Activated naive CD4-positive, alpha-beta T cell treated with anti-CD3 and anti-CD28 coated beads, Interleukin-2, amount 50 U/mL, for 16 hours (primary cell): Measurements from ENCODE around the gene DGKQ.

Experiments used
- DNase-seq: peaks from one replicate; pipeline ENCODE4 v3.0.0-alpha.2; 2020

DGKQ gene

DNA sequence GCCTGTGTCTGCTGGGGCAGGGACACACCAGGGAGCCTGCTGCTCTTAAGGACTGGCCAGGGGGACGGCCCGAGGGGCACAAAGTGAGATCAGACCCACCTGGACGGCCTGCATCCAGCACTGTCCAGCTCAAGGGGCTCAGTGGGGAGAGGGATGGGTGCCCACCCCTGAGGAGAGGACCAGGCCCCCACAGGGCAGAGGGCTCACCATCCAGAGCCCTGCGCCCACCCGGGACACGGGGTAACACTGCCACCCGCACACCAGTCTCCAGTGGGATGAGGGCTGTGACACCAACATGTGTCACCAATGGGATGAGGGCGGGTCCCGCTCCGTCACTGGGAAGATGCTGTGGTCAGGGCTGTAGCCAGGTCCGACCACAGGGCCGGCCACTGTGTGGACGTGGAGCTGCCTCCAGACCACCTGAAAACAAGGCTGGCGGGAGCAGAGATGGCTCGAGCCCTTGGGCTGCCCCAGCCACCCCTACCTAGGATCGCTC is 13.2 kb downstream of the DGKQ start:
- no peak for DNase-seq

DNA sequence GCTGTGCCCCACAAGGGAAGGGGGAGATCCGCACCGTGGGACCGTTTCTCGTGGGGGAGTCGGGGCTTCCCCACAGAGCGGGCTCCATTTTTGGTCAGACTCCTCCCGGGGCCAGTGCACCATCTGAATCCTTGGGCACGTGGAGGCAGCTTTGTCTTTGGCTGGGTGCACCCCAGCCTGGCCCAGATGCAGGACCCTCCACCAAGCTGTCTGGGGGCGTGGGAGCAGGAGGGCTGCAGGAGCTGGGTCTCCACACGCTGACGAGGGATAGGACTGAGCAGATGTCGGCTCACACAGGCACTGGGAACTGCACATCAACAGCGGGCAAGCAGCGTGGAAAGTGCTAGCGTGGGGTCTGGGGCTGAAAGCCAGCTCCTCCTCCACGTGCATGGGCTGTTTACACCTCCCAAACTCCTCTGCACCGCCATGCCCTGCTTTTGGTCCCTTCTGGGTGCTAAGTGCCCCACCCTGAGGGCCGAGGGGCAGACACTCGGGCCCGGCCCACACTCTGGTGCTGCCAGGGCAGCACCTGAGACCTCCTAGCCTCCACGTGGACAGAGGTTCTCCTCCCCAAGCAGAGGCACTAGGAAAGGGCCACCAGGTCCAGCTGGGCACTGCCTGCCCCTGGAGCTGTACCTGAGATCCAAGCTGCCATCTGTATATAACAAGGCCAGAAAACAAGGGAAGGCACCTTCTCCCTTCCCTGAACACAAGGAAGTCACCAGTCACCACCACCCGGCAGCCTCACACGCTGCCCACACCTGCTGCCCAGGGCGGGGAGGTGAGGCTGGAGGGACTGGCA is 13.8 kb downstream of the DGKQ start:
- no peak for DNase-seq

DNA sequence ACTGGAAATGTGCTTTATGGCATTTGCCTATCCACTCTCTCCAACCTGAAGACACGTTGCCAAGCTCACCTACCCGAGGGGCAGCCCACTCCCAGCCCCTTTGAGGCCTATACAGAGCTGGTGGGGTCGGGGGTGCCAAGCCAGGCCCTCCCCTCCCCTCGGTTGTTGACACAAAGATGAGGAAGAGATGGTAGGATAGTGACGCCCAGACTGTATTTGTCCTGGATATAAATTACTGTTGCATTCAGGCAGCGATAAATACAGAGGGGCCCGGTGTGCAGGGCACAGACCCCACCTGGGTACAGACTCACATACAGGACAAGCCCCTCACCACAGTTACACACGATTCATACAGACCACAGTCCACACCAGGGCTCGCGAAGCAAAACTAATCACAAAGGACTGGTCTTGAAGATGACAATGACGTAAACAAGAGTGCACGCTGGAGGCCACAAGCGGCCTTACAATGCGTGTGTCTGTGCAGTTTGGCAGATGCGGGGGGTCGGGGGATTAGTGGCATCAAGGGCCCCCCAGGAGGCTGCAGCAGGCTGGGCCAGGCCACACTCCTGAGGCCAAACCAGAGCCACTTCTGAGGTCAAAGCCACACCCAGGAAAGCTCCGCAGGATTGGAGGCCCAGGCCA is 14.6 kb downstream of the DGKQ start:
- no peak for DNase-seq

DNA sequence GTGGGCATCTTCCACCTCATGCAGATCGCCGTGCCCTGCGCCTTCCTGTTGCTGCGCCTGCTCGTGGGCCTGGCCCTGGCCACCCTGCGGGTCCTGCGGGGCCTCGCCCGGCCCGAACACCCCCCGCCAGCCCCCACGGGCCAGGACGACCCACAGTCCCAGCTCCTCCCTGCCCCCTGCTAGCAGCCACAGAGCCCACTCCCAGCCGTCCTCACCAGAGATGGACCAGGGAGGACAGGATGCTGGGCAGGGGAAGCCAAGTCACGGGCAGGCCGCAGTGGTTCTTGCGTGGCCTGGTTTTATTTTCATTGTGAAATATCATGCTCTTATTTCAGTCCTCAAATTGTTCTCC is 15.1 kb downstream of the DGKQ start:
- peak; percentile 8 for DNase-seq

DNA sequence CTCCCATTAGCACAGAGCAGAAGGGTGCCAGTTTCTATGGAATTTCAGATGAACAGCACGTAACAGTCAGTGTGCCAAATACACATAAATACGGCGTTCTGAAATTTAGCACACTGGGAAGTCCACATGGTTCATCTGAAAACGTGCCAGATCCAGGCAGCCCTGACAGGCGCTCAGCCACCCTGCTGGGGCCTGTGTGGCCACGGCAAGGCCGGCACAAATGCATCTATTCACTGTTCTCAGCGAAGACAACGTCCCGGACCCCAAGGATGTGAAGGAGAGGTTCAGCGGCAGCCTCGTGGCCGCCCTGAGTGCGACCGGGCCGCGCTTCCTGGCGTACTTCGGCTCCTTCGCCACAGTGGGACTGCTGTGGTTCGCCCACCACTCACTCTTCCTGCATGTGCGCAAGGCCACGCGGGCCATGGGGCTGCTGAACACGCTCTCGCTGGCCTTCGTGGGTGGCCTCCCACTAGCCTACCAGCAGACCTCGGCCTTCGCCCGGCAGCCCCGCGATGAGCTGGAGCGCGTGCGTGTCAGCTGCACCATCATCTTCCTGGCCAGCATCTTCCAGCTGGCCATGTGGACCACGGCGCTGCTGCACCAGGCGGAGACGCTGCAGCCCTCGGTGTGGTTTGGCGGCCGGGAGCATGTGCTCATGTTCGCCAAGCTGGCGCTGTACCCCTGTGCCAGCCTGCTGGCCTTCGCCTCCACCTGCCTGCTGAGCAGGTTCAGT is 15.6 kb downstream of the DGKQ start:
- peak; percentile 9 for DNase-seq

DNA sequence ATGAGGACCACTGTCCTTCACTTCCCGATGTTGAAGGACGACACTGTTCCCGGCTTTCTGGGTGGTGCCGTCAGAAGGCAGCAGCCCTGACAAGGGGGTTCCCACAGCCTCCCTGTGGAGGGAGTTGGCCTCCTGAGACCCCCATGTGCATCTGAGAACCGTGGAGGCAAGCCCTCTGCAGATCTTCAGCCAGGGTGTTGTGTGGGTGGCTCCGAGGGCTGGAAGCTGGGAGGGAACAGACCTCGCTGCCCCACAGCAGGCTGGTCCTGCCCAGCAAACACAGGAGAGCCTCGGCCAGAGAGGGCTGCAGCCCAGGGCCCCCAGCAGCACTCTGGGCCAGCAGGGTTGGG is 16.2 kb downstream of the DGKQ start:
- DNase-seq: peak; percentile 4

DNA sequence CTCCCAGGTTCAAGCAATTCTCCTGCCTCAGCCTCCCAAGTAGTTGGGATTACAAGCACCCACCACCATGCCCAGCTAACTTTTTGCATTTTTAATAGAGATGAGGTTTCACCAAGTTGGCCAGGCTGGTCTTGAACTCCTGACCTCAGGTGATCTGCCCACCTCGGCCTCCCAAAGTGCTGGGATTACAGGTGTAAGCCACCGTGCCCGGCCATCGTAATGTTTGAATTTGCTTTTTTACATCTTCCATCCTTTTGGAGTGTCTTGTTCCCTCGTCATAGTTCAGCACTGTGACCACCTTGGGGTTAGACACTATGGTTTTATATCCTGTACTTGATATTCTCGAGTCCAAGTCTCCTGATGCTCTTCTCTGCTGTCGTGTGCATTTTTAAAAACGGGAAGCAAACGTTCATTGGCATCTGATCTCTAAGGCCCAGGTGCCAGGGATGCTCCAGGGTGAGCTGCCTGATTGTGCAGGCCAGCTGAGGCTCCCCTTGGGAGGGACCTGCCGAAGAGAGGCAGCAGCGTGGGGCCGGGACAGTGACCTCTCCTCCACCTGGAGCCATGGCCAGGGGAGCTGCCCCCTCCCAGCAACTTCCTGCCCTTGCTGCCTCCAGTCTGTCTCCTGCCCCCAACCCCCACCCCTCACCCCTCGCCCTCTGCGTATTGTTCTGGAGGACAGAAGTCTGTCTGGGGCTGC is 16.7 kb downstream of the DGKQ start:
- no peak for DNase-seq

DNA sequence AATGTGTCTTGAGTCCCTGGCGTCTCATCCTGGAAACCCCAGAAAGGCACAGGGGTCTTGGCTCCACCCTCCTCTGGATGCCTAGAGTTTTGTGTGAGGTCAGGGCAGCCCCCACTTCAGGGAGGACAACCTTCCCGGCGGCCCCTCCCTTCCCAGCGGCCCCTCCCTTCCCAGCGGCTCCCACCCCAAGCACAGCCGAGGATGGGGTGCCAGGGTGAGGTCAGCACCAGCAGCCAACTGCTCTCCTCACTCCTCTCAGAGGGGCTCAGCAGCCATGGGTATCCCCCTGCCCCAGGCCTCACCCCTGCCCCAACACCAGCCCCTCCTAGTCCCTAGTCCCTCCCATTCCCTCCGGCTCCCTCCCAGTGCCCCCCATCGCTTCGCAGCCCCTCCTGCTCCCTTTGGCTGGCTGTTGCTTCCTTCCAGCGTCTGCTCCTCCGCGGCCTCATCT is 17.4 kb downstream of the DGKQ start:
- no peak for DNase-seq

DNA sequence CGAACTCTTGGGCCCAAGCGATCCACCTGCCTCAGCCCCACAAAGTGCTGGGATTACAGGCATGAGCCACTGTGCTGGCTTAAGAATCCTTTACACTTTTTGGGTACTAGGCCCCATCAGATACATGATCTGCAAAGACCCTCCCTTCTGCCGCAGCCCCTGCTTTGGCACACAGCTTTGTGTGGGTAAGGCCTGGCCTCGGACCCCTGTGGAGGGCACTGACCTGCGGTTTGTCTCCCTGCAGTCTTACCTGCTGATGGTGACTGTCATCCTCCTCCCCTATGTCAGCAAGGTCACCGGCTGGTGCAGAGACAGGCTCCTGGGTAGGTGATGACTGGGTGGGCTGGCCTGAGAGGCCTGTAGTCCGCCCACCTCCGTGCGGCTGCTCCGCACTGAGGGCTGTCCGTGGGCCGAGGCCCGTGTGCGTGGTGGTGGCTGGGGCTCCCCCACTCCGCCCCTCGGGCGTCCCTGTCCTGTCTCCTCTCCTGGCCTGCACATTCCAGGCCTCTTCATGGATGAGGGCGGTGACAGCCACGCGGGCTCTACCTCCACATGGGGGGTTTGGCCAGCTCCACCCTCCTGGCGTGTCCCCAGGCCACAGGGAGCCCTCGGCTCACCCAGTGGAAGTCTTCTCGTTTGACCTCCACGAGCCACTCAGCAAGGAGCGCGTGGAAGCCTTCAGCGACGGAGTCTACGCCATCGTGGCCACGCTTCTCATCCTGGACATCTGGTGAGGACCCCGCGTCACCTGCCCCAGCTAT is 18.0 kb downstream of the DGKQ start:
- DNase-seq: peak; percentile 4

DNA sequence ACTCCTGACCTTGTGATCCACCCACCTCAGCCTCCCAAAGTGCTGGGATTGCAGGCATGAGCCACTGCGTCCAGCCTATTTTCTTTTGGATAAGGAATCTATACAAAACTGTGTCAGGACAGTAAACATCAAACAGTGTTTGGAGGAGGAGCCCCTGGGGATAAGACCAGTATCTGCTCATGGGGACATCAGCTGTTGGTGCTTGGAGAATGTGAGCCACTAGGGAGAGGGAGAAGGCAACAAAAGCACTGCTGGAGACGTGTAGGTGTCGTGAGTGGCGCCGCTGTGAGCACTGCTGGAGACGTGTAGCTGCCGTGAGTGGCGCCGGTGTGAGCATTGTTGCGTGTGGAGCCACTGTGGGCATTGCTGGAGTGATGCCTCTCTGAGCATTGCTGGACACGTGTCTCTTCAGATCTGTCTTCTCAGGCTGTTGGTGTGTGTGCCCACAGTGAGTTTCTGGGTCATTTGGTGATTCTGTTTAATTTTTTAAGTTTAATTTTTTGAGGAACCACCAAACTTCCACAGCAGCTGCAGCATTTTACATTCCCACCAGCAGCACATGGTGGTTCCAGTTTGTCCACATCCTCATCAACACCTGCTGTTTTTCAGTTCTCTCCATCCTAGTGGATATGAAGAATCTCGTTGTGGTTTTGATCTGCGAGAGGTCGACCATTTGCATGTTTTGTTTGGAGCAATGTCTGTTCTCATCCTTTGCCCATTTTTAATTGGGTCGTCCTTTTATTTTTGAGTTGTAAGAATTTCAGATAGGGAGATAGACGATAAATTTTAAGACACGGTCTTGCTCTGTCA is 19.0 kb downstream of the DGKQ start:
- no peak for DNase-seq

DNA sequence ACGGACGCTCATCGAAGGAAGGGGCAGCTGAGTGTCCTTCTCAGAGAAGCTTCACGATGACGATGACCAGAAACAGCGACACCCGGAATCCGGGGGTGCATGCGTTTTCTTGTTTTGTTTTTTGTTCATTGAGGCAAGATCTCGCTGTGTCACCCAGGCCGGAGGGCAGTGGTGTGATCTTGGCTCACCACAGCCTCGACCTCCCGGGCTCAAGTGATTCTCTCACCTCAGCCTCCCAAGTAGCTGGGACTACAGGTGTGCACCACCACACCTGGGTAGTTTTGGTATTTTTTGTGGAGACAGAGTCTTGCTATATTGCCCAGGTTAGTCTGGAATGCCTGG is 19.8 kb downstream of the DGKQ start:
- DNase-seq: no peak

DNA sequence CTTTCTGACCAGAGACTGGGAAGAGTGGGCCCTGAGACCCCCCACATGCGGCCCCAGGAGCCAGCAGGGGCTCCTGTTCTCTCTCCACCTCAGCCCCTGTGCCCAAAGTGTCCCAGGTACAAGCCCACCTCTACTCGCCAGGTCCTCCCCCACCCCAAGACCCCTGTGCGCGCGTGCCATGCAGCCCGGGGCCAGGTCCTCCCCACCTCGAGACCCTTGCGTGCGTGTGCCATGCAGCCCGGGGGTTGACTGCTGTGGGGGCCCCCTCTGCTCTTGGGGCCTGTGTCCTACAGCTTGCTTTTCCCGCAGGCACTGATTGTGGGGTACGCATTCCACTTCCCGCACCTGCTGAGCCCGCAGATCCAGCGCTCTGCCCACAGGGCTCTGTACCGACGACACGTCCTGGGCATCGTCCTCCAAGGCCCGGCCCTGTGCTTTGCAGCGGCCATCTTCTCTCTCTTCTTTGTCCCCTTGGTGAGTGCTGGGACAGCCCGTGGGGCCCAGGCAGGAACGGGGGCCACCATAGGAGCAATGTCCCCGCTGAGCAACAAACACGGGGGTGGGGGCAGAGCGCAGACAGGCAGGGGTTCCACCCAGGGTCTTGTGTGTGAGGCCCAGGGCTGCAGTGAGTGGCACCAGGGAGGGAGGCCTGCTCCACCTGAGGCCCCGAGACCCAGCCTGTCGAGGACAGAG is 20.3 kb downstream of the DGKQ start:
- no peak for DNase-seq

DNA sequence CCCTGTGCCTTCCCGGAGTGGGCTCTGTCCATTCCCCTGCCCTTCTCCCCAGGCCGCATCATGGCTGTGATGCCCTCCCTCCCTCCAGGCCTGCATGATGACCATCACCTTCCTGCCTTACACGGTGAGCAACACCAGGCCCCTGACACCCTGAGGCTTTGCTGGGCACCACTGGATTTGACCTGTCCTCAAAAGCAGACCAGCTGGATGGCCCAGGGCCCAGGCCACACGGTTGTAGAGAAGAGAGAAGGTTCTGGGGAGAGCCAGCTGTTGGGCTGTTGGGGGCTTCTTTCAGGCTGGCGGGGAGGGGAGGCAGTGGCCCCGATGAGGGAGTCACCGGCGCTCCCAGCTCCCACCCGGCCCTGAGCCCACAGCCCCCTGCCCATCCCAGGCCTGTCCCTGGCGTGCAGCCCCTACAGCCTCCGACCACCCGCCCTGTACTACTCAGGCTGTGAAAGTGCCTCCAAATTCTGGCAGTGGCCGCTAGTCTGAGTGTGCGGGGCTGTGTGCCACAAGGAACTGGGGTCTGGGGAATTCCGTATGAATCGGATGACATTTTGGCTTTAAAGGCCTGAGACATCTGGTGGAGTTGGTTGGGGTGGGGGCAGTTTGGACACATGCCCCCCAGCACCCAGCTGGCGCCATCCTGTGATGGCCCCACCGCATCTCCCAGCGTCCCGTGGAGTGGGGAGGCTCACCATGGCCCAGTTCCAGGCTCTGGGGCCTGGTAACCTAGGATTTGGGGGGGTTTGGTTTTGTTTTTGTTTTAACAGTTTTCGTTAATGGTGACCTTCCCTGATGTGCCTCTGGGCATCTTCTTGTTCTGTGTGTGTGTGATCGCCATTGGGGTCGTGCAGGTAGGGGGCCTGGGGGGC is 21.5 kb downstream of the DGKQ start:
- DNase-seq: no peak

DNA sequence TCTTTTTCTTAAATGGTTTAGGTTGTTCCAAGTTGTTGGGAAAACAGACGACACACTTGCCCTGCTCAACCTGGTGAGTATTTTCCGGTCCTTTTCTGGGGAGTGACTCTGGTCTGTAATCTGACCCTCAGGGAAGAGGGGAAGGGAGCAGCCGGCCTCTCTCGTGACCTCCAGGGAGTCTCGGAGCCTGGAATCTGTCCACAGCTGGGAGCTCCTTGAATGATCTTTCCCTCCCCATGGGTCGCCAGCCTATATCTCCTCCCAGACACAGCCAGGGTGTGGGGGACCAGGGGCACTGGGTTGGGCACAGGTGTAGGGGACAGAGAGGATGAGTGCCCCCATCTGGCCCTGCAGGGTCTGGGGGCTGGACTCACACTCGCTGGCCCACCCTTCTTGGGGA is 22.2 kb downstream of the DGKQ start:
- DNase-seq: no peak

DNA sequence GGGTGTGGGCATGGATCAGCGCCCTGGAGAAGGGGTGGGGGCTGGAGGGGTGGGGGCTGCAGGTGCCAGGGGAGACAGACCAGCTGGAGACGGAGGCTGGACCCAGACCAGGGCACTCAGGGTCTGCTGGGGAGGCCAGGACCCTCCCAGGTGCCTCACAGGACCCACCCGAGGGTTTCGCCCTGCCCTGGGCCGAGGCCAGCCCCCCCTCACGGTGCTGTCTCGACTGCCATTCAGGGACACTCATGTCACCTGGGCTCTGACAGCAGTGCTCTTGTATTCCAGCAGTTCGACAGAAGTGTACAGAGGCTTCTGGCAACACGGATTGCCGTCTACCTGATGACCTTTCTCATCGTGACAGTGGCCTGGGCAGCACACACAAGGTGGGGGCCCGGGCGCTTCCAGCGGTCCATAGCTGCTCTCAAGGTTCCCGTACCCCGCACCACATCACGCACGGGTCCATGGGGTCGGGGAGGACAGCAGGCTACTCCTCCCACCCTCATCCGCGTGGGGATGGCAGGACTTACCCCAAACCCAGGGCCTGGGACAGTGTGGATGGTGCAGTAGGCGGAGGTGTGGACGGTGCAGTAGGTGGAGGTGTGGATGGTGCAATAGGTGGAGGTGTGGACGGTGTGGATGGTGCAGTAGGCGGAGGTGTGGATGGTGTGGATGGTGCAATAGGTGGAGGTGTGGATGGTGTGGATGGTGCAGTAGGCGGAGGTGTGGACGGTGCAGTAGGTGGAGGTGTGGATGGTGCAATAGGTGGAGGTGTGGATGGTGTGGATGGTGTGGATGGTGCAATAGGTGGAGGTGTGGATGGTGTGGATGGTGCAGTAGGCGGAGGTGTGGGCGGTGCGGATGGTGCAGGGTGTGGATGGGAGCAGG is 23.0 kb downstream of the DGKQ start:
- no peak for DNase-seq

DNA sequence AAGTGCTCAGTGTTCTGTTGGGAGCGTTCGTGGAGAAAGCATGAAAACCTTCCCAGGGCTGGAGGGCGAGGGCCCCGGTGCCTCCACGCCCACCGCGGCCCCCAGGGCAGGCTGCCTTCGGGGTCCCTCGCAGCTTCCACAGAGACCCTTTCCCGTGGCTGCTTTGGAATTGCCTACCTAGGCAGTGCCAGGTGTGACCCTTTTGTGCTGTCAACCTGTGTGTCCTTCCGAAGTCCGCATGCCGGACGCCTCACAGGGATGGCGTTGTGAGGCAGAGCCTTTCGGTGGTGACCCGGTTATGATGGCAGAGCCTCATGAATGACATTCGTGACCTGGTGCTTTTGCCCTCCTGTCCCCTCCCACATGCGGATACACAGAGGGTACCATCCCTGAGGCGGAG is 23.7 kb downstream of the DGKQ start:
- DNase-seq: no peak

DNA sequence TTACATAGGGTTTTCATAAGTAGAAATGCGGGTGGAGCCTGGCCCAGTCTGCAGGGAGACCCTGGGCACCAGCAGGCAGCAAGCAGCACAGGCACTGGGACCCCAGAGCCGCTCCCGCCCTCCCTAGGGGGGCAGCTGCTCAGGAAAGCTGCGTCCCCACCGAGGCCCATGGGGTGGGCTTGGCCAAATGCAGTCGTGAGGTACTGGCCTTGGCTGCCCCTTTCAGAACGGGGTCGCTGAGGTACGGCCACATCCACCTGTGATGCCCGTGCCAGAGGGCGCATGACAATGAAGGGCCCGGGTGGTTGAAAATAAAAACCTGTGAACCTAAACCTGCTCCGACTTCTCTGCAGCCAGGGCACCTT is 24.5 kb downstream of the DGKQ start:
- no peak for DNase-seq

DNA sequence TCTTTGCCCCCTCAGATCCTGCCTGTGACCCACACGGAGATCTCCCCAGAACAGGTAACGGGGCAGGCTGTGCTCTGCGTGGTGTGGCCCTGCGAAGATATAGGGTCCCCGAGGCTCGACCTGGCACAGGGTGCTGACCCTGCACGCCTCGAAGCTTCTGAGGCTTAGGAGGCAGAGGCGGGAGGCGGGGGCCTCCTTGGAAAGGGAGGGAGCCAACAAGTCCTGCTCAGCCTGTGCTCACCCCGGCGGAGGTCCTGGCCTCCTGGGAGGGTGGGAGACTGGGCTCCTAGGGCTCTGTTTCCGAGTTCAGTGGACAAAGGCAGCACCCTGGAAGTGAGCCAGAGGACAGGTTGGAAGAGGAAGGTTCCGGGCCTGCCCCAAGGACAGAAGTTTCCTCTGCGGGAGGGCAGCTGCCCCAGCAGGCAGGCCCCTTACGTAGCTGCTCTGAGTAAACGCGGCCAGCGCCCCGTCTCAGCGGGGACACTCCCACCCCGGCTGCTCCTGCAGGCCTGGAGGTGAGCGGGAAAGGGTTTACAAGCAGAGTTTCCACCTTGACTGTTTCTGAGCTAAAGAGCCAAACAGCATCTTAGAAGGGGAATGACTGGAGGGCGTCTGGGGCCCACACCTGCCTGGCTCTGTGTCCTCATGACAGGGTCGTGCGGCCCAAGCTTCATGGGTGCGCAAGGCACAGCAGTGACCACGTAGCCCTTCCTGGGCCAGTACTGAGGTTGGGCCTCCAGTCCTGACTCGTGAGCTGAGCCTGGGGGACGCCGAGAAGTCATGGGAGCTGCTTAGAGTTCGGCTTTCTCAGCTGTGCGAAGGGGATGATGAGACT is 25.1 kb downstream of the DGKQ start:
- no peak for DNase-seq
